Frontal cortex (tissue), 4 donors: ENCODE data around the gene METAP1D. TPM values are rescaled to one million over a fixed set of nuclear protein-coding genes. Genes with fewer than 3 reads are reported as not detected.

ENCODE experiments used
- DNase-seq, 2 donors: peaks; one replicate each; pipeline ENCODE4 v3.0.0; 2012; ENCODE audit warnings: low spot score in 2 of 2
- FAIRE-seq: peaks from 2 replicates; lab custom pipeline; 2012; peaks lifted over from hg19 to GRCh38; lab: Jason Lieb, UNC
- total RNA-seq: library from RNA; depleted of rRNA; stranded (reverse); fragments of >200 nt; gene quantifications from one replicate; pipeline ENCODE4 v1.2.3, GENCODE V29; 2014
- donor health status: control.
- donor health status: control.
- donor health status: control.

The METAP1D gene
- total RNA-seq, 1 donor from 2014 or later, result 6.1 TPM

GRCh38 chr2:172114579-172114978 lies 114.8 kb downstream of the METAP1D start:
- DNase-seq, result no peak
- no peak for FAIRE-seq

DNA sequence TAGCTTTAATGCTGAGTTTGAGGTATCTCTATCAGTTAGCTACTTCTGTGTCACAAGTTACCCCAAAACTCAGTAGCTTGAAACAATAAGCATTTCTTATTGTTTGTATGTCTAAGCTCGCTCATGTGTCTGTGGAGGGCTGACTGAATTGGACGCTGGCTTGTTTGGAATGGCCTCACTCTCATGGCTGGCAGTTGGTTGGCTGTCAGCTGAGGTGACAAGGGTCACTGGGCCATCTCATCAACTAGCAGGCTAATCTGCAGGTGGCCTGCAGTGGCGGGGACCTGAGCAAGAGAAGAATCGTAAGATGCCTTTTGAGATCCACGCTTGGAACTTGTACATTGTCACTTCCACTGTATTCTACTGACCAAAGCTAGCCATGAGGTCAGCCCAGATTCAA lies 116.4 kb downstream of the METAP1D start:
- no peak for FAIRE-seq
- no peak for DNase-seq

DNA sequence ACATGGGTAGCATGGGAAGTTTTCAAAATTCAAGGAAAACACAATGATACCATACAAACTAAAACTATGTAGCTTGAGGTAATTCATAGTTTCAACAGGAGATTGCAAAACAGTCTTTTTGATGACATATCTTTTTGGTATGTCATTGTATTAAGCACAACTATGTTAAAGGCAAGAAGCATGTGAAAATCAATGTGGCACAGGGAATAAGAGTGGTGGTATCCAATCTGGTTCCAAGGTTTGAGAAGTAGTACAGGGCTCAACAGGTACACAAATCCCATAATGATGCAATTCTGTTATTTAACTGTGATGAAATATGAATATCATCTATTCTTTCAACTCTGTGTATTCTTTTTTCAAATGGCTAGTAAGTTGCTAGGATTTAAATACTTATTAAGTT lies 119.3 kb downstream of the METAP1D start:
- DNase-seq, result no peak
- FAIRE-seq, result no peak

DNA sequence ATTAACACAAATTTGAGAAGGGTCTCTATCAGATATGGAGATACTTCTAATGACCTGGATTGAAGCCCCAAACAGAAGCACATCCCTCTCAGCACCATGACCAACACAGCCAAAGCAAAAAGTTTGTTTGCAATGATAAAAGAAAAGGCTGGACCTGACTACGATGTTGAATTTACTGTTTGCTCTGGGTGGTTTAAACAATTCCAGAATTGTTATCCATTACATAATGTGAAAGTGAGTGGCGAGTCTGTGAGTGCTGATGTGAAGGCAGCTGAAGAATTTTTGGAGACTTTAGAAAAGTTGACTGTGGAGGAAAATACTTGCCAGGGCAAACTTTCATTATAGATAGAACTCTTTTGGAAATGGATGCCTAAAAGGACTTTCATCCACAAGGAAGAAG lies 120.4 kb downstream of the METAP1D start:
- FAIRE-seq, result no peak
- DNase-seq, result no peak

GRCh38 chr2:172128484-172128883 lies 128.7 kb downstream of the METAP1D start:
- FAIRE-seq, result no peak
- no peak for DNase-seq

DNA sequence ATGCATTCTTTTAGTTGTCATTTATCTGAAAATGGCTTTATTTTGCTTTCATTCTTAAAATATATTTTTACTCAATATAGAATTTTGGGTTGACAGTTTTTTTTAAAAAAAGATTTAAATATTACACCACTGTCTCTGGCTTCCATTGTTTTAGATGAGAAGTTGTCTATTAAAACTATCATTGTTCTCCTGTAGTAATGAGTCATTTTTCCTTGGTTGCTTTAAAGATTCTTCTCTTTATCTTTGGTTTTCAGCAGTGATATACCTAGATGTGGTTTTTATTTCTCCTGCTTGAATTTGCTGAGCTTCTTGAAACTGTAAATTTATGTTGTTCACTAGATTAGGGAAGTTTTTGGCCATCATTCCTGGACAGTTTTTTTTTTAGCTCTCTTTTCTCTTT lies 129.7 kb downstream of the METAP1D start:
- DNase-seq, result no peak
- FAIRE-seq, result no peak

Other genes with a start within 250 kb of the METAP1D start
- gene SLC25A12, start 105.7 kb upstream of the METAP1D start, total RNA-seq, result 66.0 TPM
- gene HAT1, start 77.5 kb upstream of the METAP1D start, total RNA-seq, result 59.9 TPM
- gene DLX1, start 85.6 kb downstream of the METAP1D start, total RNA-seq, result 21.6 TPM
- gene DLX2, start 102.9 kb downstream of the METAP1D start, total RNA-seq, result 2.9 TPM